ENCODE data around the gene CCNK. TPM values are rescaled to one million over a fixed set of nuclear protein-coding genes. Genes with fewer than 3 reads are reported as not detected.

CCNK gene
- total RNA-seq, 1 donor from 2014 or later: 32.8 TPM

GRCh38 chr14:99519347-99519881 is 38.2 kb downstream of the CCNK start:
- no peak for DNase-seq (ENCODE audit: low read depth, low spot score)

- no peak for DNase-seq (ENCODE audit: low read depth, low spot score)
Observed at GRCh38 chr14:99519931-99520421, 38.8 kb downstream of the CCNK start.

GRCh38 chr14:99520571-99521081 is 39.4 kb downstream of the CCNK start:
- DNase-seq (ENCODE audit: low read depth, low spot score): no peak

DNA sequence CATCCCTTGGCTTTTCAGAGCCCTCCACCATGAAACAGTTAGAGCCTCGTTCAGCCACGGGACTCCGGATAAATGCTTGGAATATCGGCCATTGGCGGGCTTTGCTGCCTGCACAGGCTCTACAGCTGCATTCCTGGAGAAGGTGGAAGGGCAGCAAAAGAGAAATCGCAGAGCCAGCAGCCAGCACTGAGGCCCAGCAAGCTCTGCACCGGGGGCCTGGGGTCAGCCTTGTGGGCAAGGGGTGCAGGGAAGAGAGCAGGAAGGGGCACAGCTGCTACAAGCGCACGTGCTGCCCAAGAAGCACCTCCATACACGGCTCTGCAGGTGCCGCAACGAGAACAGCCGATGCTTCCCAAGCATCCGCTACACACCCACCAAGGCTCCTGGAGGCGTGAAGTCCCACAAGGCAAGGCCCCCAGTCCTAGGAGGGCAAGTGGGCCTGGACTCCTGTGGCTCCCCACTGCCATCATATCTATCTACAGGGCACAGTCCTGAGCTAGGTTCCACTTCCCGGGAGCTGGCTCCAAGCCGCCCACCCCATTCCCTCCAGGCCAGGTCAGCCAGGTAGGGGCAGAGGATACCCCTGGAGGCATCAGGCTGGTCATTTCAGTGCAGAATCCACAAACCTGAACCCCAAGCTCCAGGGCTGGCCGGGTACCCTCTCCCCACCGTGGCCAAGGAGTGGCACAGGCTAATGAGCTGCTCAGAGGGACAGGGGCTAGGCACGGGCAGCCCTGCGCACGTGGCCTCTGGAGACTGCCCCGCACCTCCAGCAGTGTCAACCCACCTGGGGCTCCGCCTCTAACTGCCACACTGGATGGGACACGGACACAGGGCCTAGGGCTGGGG is 40.2 kb downstream of the CCNK start:
- no peak for DNase-seq (ENCODE audit: low read depth, low spot score)

DNA sequence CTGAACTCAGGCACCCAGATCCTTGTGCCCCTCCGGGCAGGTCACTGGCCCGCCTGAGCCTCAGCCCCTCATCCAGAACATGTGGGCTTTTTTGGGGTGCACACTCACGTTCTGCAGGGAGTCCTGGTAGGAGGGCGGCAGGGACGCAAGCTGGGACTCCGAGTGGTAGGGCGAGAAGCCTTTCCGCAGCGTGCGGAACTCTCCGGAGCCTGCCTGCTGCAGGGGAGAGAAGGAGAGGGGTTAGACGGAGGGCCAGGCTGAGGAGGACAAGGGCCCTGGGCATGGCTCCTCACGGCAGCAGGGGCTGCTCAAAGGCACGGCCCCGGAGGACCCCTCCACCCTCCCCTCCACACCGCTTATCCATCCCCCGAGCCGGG is 40.8 kb downstream of the CCNK start:
- DNase-seq (ENCODE audit: low read depth, low spot score): no peak

DNA sequence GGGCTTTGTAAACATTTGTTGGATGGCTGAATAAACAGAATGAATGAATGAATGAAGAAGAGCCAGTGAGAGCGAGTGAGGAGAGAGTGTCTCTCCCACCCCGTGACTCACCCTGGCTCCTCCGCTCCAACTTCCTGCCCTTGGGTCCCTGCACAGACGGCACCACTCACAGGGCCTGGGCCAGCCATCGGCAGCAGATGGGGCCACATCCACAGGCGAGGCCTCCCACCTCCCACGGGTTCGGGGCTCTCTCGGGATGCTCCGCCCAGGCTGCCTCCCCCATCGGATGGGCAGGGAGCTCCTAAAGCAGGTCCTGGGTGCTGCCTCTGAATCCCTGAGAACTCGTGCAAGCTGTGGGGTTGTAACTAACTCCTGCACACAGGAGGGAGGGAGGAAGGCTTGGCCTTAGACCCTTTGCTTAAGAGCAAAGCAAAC is 41.3 kb downstream of the CCNK start:
- DNase-seq (ENCODE audit: low read depth, low spot score): no peak

DNA sequence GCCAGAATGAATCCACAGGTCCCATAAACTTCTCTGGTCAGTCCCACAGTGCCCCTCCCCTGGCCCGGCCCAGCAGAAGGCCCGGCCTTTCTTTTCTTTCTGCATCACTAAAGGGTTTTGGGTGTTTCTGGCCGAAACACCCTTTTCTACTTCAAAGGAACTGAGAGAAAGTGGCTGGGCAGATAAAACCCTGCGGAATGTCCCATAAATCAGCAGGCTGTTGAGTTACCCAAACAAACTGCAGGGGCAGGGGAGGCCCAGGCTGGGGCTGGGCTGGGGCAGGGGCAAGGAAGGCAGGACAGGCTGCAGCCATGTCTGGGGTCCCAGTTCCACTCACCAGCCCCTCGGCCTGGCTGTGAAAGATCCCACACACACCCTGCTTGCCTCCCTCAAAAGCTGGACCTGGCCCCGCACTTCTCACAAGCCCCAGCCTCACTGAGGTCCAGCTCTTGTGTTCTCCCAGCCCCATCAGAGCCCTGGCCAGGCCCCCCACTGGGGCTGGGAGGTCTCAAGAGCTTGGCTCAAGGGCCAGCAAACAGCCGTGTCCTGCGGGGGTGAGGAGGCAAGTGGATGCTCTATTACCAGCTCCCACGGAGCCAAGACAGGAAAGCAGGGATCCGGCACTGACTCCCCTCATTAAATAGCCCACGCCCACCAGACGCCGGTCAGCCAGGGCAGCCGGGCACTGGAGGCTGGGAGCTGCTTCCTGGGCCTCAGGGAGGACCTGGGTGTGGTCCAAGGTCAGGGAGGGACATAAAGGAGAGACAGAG is 41.9 kb downstream of the CCNK start:
- DNase-seq (ENCODE audit: low read depth, low spot score): no peak

DNA sequence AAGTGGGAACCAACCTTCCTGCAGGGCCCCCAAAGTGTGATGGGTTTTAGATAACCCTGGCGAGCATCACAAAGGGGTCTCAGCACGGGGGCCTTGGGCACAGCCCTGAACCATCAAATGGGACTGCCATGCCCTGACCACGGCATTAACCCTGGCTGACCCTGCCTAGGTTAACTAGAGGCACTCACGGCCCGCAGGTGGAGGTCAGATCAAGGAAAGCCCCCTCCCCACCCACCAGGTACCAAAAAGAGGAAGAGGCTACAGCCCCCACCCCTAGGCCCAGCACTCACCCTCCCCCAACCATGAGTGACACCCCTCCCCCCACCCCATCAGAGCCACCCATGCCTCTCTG is 42.5 kb downstream of the CCNK start:
- no peak for DNase-seq (ENCODE audit: low read depth, low spot score)

GRCh38 chr14:99524091-99524661 is 43.0 kb downstream of the CCNK start:
- DNase-seq (ENCODE audit: low read depth, low spot score): no peak

DNA sequence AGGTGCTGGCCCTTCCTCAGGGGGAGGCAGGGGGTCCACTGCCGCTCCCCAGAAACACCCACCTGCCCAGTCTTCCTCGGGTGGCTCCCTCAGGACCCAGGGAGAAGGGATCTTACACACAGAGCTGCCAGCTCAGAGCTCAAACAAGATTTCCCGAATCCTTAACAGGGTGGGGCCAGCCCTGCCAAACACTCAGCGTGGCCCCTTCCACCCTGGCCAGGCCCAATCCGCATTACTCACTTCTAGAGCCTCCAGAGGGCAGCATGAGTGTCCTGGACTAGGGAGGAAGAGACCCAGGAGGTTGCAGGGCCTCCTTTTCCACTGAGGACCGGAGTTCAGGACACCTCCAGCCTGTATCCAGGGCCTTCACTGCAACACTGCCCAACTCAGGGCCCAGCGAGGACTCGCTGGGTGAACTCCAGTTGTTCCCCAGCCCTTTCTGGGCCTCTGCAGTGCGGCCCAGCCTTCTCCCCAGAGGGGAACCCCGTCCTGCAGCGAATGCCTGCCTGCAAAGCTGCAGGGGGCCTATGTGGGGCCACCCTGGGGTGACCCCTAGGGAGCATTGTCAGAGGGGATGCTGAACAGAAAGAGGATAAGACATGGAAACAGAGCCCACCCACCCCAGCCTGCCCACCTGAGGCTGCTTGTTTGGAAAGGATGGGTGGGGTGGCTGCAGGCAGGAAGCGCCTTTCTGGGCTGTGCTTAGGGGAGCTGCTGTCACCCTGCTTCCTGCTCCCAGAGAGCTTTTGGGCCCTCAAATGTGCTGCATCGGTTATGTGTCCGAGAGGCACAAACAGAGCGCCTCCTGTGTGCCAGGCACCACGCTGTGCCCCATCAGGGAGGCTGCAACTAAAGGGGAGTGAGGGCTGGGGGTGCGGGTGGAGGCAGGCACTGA is 43.8 kb downstream of the CCNK start:
- DNase-seq (ENCODE audit: low read depth, low spot score): no peak

DNA sequence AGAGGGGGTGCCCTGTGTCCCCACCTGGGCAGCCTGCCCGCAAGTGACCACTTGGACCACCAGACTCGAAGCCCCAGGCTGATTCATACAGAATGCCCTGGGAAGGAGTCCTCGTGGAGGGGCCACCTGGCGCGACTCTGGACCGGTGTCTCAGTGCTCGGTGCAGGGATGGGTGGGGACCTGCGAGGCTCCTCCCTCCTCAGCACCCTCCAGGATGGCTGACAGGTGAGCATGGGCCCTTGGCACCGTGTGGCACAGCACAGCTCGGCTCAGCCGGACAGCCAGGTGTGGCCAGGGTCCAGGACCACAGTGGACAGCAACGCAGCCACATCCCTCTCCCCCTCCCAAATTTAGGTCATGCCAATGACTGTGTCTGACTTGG is 44.5 kb downstream of the CCNK start:
- no peak for DNase-seq (ENCODE audit: low read depth, low spot score)

GRCh38 chr14:99527026-99527425 is 45.8 kb downstream of the CCNK start:
- DNase-seq (ENCODE audit: low read depth, low spot score): no peak

DNA sequence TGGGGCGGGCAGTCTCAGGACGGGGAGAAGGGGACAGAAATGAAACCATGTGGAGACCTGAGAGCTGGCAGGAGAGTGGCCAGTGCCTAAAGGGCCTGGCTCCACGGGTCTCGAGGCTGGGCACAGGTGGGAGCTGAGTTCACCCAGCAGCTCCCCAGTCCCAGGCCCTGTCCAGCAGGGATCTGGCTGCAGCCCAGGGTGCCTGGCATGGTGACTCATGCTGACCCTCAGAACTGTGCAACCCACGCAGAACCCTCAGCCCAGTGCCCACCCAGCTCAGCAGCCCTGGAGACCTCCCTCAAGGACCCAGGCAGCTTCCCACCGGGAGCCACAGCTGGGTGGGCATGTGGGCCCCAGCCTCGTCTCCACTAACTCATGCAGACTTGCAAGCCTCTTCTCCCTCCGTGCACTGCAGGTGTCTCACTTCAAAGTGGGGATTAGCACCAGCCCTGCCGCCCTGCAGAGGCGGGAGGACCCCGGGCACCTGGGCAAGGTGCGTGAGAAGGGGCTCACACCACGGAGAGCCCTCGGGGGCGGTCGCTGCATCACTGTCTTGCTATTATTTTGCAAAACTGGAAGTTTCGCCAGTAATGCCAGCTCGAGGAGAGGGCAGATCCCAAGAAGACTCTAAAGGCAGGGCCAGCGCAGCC is 46.3 kb downstream of the CCNK start:
- no peak for DNase-seq (ENCODE audit: low read depth, low spot score)

GRCh38 chr14:99529899-99530298 is 48.7 kb downstream of the CCNK start:
- DNase-seq (ENCODE audit: low read depth, low spot score): peak; percentile 27

DNA sequence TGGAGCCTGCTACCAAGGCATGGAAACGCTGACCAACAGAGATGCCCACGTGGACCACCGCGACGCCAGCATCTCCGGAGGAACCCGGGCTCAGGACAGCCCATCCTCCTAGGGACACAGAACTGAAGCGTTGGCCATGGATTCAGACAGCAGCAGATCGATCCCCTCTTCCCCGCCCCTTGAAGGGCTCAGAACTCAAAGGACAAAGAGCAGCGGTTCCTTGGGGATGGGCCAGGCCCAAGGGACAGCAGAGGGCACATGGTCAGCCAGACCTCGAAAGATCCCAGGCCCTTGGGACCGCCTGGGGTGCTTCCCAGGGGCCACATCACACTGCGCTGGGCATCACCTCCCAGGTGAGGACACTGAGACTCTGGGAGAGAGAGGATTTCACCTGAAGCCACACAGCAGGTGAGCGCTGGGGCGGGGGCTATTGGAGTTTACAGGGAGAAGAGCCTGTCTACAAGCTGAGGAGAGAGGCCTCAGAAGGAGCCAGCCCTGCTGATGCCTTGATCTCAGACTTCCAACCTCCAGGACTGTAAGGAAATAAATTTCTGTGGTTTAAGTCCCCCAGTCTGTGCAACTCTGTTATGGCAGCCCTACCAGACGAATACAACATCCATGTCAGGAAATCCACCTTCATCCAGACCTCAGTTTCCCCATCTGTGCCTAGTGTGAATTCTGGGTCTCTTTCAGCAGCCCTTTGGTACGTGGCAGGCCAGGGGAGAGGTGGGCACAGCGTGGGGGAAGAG is 49.4 kb downstream of the CCNK start:
- no peak for DNase-seq (ENCODE audit: low read depth, low spot score)

DNA sequence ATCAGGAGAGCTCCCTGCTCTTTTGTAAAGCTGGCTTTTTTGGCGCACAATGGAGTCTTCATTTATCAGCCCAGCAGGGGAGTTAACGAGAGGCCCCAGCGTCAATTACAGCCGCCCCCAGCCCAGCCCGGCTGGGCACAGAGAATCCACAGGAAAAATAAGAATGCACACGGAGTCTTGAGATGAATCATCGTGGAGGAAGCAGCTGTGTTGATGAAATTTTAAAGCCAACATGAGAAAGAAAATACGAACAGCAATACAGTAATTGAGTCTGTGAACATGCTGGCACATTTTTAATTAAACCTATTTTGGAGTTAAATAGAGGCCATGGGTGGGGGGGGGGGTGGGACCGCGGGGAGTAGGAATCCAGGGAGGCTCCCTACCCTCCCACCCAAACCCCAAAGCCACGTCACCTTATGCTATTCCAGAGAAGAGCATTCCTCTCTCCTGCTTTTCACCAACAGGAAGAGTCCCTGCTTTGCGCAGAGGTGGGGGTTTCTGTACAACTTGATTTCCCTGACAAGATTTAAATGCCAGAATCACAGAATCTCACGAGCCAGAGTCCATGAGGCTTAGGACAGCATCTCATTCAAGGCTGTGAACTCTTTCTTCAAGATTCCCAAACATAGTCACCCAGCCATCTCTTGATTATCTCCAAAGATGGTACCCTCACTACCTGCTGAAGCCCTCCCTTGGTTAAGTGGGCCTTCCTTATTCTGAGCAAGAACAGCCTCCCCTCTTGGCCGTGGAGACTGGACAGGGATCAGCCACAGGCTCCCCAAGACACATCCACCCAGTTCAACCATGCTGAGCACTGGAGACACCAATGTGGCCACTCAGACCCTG is 50.3 kb downstream of the CCNK start:
- peak; percentile 73 for DNase-seq (ENCODE audit: low read depth, low spot score)

- DNase-seq (ENCODE audit: low read depth, low spot score): no peak
Observed at GRCh38 chr14:99532310-99532709, 51.1 kb downstream of the CCNK start.

GRCh38 chr14:99534333-99534732 is 53.1 kb downstream of the CCNK start:
- DNase-seq (ENCODE audit: low read depth, low spot score): no peak

- DNase-seq (ENCODE audit: low read depth, low spot score): no peak
Observed at GRCh38 chr14:99534863-99535262, 53.7 kb downstream of the CCNK start.

Measured in pulmonary artery endothelial cell (primary cell).